CD1c-positive myeloid dendritic cell (primary cell): ENCODE data around the gene LEF1.

Experiments used
- DNase-seq: peaks from one replicate; pipeline ENCODE4 v3.0.0-alpha.2; 2016; ENCODE audit errors: extremely low spot score

LEF1 gene

GRCh38 chr4:108110450-108110849, 58.3 kb downstream of the LEF1 start:
- DNase-seq = no peak

DNA sequence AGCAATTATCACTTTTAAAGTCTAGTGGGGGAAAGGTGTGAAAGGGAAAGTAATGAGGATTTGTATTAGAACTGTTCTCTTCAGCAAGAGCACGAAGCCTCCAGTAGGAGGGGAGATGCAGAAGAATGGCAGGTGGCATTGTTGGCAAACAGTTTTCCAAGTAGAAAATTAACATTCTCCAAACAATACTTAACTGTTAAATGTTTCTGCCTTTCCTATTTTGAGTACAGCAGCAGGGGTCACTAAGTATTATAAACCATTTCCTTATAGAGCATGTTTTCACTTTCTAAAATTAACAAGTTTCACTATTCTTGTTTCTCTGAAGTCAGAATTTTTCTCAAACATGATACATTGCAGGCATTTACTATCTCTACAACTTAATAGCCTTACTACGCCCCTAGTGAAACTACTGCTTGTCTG, 58.7 kb downstream of the LEF1 start:
- DNase-seq = no peak

DNA sequence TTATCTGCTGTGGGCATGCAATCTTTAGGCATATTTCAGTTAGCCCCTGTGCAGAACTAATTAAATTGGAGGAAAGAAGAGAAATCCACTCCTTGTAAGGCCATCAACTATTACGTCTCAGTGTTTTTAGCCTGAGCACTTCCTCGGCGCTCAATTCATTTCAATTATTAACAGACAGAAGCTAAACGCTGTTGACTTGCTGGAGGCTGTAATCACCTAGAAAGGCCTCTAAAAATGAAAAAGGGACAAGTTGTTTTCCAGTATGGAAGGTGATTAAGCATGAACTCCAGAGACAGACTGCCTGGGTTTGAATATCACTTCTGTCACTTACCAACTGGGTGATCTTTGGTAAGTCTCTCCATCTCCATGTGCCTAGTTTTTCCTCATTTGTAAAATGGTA, 59.6 kb downstream of the LEF1 start:
- DNase-seq = no peak

GRCh38 chr4:108107729-108108382, 60.9 kb downstream of the LEF1 start:
- peak; percentile 19 for DNase-seq

DNA sequence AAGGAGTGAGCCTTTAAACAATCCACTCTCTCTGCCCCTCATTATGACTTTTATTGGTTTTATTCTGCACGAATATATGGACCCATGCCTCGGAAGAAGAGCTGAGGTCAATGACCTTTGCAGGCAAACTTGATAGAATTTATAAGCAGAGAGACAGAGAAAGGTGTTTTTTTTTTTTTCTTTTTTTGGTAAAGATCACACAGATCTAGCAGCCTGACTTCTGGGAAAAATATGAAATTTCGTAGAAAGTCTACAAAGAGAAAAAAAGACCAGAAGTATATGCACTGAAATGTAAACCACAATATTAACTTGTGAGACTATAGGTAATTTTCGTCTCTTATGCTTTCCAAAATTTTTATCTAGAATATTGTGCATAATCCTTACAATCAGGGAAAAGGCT, 61.6 kb downstream of the LEF1 start:
- DNase-seq = peak; percentile 25

DNA sequence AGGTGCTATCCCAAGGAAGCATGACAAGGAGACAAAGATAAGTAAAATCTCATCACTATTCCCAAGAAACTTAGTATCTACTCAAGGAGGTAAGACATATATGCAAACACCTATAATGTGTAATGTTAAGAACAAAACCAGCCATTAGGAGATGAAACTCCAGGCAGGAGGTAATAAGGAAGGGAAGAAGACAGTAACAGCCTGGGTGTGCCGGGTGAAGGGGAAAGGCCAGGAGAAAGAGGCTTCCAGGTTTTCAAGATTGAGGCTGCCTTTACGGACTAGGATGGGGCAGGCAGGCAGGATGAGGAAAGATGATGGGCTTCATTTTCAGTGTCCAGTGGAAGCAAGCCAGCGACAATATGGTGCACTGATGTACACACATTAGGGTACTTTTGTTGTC, 62.5 kb downstream of the LEF1 start:
- no peak for DNase-seq

- no peak for DNase-seq
These were observed 65.5 kb downstream of the LEF1 start for GRCh38 chr4:108103099-108103862.

GRCh38 chr4:108100827-108101226, 67.9 kb downstream of the LEF1 start:
- DNase-seq = no peak

DNA sequence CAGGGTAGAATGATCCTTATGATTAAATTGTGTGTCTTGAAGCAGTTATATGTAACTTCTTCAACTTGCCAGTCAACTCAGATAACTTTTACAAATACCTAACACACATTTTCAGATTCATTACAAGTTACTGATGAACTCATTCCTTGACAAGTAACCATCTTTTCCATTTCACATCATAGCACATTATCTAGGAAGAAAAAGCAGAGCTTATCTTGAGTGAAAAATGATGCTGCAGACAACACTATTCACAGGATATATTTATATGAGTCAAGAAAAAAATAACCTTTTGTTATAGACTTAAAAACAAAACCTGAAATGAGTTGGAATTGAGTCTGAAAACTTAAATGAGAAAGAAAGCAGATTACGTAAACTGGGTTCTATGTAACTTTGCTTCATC, 68.9 kb downstream of the LEF1 start:
- no peak for DNase-seq

- no peak for DNase-seq
These were observed 70.7 kb downstream of the LEF1 start for GRCh38 chr4:108097990-108098553.

DNA sequence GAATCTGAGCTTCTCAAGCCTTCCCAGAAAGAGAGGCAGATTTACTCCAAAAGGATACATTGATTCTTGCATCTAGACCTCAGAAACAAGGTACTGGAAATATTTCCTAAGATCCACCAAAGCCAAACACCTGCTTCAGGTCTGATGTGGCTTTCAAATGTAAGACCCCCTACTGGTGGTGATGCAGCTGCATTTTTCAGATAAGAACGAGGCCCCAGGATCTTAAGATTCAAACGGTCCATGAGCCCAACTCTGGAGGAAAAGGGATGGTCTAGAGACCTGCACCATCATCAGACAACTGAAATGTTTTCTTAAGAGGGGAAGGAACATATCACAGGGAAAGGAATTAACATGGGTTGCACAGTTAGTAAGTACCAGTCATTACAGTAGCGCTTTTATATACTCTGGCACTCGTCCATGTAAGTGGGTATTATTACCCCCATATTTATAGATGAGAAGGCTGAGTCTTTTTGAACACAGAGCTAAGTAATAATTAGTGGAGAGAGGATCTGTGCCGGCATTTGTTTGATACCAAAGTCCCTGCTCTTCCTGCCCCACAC, 73.7 kb downstream of the LEF1 start:
- no peak for DNase-seq

- DNase-seq = no peak
These were observed 74.6 kb downstream of the LEF1 start for GRCh38 chr4:108094131-108094530.

GRCh38 chr4:108092288-108092687, 76.4 kb downstream of the LEF1 start:
- DNase-seq = no peak

DNA sequence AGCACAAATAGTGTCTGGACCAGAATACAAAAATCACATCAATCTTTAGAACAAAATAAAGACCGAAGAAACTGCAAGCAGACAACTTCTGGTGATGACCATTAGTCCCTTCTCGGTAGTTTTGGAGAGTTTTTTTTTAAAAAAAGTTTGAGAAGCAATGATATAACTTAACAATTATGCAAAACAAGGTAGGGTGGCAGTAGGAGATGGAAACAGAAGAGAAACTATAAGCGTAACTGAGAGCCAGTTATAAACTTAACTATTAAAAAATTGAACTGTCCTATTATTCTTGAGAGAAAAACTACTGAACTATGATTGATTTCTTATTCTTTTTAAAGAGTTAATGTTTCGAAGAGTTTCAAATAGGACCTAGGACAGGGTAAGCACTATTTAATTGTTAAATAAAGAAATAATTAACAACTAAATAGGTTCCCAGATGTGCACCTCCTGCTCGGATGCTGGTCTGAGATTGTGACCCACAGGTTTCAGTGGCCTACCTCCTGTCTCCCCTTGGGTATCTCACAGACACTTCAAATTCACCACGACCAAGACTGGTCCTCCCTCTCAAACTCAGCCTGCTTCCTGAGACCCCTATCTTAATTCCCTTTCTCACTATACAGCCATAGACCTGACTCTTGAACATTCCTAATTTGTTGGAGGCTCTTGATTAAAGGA, 81.3 kb downstream of the LEF1 start:
- DNase-seq = no peak

- DNase-seq = no peak
These were observed 87.5 kb downstream of the LEF1 start for GRCh38 chr4:108081256-108081655.

- DNase-seq = no peak
These were observed 88.0 kb downstream of the LEF1 start for GRCh38 chr4:108080747-108081146.

DNA sequence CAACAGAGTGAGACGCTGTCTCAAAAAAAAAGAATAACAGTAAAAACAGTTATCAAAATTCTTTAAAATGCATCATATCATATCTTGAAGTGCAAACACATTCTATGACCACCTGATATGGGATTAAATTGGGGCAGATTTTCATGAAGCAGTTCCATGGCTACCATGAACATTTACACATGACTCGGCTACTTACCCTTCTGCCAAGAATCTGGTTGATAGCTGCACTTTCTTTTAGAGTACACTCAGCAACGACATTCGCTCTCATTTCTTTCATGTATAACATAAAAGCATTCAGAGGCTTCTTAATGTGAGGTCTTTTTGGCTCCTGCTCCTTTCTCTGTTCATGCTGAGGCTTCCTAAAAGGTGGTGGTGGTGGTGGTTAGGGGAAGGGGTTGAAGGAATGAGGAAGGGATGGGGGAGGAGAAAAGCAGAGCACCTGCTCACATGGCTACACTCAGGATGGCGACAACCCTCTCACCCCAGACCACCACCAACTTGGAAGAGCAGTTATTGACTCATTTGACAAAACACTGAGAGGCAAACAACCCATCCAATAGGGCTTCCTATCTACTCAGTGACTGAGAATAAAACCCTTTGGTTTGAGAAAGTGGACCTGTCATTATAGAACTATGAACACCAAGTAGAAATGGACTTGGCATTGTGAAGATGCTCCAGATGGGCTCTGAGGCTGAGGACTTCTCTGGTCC, 90.6 kb downstream of the LEF1 start:
- no peak for DNase-seq

DNA sequence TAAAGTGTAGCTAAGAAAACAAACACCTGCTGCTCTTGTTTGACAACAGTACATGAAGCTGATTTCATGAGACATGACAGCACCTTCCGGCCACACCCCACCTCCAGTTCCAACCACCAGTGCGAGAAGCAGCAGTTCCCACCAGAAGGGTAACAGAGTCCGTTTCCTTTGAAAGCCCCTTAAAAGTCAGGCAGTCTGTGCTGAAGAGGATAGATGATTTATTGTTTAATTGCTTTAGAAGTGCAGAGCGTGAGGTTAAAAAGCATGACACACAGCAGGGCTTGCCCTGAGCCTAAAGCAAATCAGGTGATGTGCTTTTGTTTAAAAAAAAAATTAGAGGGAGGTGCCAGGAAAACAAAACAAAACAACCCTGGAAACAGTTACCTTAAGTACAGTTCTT, 96.4 kb downstream of the LEF1 start:
- no peak for DNase-seq

DNA sequence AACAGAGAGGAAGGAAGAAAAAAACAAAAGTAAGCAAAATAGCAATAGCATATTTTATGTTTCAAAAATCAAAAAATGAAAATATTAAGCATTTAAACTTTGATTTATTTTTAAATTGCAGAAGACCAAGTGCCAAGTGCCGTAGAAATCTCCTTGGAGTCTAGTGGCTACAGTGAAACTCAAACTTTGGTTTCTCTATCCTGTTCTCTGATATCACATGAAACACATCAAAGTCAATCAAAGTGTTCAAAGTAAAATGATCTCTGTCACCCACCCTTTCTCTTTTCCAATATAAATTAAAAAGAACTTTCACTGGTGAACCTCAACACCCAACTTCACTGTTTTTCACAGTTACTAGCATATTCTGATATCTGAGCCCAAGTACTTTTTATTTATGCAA, 98.0 kb downstream of the LEF1 start:
- no peak for DNase-seq

DNA sequence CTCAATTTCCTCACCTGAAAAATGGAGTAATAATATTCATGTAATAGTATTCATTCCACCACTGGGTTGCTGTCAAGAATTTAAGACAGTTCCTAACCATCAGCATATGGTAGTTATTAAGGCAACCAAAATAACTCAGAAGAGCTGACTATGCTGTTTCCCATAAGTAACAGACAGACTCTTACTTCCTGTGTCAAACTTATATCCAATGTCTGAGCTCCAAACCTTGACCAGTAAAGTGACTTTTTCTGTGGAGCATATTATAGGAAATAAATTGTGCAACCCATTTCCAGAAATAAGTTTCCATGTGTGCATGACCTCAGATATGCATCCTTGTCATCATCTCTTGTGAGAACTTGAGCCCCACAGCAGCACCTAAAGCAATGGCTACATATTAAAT, 100.3 kb downstream of the LEF1 start:
- no peak for DNase-seq

DNA sequence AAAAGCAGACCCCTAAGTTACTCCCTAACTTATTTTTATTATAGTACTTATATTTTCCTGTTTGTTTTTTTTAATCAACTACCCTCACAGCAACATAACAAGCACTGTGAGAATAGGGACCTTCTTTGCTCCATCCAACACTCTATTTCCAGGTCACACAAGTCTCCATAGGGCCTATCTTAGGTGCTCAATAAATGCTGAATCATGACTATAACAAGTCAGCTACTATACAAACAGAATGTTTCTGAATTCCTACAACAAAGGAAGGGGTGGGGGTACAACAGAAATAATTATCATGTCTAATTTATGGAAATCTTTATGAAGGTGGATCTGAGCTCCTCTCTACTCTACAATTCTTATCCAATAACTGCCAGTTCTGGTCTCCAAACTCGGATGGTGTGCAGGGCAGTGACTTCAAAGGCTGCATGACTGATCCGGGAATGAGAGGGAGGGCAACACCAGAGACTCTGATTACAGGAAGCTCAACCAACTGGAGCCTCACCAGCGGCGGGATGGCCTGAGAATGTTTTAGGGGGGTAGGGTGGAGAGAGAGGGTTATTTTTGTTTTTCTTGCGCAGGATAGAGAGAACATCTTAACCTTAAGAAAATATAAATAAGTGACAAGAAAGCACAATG, 107.9 kb downstream of the LEF1 start:
- no peak for DNase-seq
